ENCODE results near the gene PRKCH. TPM values are rescaled to one million over a fixed set of nuclear protein-coding genes. Genes with fewer than 3 reads are reported as not detected.

Gene PRKCH
- total and polyA plus RNA-seq, 10 of the 15 experiments (the other 5 are each of a cell fraction or from before 2014, with no cell fraction given) = 10.7 to 140 (median 33.2) TPM

DNA sequence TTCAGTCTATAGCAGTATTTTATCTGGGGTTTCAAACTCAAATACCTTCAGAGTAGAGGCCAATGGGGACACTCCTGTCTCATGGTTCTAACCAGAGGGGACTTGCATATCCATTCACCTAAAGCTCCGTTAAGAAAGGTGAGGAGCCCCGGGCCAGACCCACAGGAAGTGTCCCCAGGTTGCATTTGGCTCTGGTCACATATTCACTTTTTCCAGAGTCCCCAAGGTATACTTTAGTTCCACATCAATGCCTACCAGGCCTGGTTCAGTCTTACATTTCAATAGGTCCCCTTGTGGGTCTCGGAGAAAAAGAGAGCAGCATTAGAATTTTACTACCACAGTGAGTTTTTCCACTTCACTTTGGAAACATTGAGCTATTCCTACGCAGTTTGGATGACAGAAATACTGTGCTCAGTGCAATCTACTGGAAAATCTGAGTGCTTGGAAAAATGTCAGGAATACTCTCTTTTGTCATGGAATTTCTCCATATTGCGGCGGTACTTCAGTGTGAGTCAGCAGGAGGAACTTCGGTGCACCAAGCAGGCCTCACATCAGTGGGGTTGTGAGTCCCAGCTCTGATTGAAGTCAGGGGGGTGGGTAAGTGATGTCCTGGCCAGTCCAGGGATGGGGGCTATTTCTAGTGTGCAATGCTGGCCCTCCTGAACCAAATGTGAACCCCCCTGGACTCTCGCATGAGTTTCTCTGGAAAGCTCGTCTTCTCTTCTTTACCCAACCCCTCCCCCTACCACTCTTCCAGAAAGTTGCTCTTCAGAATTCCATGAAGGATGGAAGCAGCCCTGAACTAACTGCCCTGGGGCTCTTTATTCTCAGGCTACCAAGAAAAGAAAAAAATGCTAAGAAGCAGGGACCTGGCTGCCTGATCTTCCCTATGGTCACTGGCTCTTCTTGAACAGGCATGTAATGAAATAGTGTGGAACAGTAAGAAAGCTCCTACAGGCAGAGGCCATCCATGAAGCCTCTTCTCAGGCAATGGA is 184.7 kb downstream of the PRKCH start:
- H2AFZ ChIP-seq (ENCODE audit: control insufficient read depth, low read depth, low read length) = no peak overlapping the region
- intact Hi-C loops (cut with micrococcal nuclease; ENCODE audit: unreplicated experiment) = no loop called here
- no peak for DNase-seq (ENCODE audit: low read depth, low spot score)
- H3K4me3 ChIP-seq = no peak overlapping the region
- no peak for ATAC-seq
- ChIA-PET POLR2A (interaction anchor here (0.6 kb wide), 2 partner anchors 222 to 238 kb away, joined by 3 to 4 read pairs; no protein-coding TSS in a partner anchor), RAD21 (ENCODE audit: unreplicated experiment) (no interaction called here), SMC1A (ENCODE audit: uncharacterized antibody, unreplicated experiment) (interaction anchor here (0.6 to 4.5 kb wide), 6 partner anchors 12 to 193 kb away, joined by 3 to 38 read pairs (median 3); no protein-coding TSS in a partner anchor), CTCF (interaction anchor here (1.3 kb wide), 1 partner anchor 51 kb away, joined by 3 read pairs; no protein-coding TSS in a partner anchor)
- peaks cover 3 to 7% of the 10 kb centered on the region in 2 experiments; a peak in 3 of 4 replicates for H3K36me3 ChIP-seq (ENCODE audit: control insufficient read depth in 2 of 2, insufficient read depth in 2 of 2, low read length in 1 of 2)
- no peaks in the 10 kb centered on the region for H3K27me3 ChIP-seq (replicated peaks in 1 of 2; ENCODE audit: control insufficient read depth in 2 of 2, insufficient read depth in 2 of 2, low read length in 1 of 2)
- no peak overlapping the region for H3K27ac ChIP-seq (ENCODE audit: control insufficient read depth, insufficient read depth)
- H3K9ac ChIP-seq (ENCODE audit: control insufficient read depth, insufficient read depth, low read length) = no peak overlapping the region
- in situ Hi-C loops (cut with MboI) = no loop called here
- H3K79me2 ChIP-seq (ENCODE audit: control insufficient read depth, insufficient read depth, low read length) = peaks cover 3% of the 10 kb centered on the region; the same call in 1 of the 2 replicates
- no peaks in the 10 kb centered on the region for H4K20me1 ChIP-seq (ENCODE audit: control insufficient read depth, insufficient read depth)
- H3K4me2 ChIP-seq (ENCODE audit: control insufficient read depth, insufficient read depth) = no peak overlapping the region
- H3K4me1 ChIP-seq (ENCODE audit: control insufficient read depth, insufficient read depth, low read length) = peaks cover 30% of the 10 kb centered on the region
- FAIRE-seq = no peak
- BruUV-seq (replicated peaks) = no TSS peak
- H3K9me3 ChIP-seq (replicated peaks; ENCODE audit: control insufficient read depth, insufficient read depth, low read length) = no peaks in the 10 kb centered on the region
- 86% methylated on average over 7 of the region's 9 CpGs for WGBS (ENCODE audit: insufficient coverage, insufficient replicate concordance, low lambda C conversion rate, missing lambda C conversion rate)
- TF ChIP-seq HDAC6 (IDR thresholded peaks at IDR 0.05; ENCODE audit: unreplicated experiment) = no peak

DNA sequence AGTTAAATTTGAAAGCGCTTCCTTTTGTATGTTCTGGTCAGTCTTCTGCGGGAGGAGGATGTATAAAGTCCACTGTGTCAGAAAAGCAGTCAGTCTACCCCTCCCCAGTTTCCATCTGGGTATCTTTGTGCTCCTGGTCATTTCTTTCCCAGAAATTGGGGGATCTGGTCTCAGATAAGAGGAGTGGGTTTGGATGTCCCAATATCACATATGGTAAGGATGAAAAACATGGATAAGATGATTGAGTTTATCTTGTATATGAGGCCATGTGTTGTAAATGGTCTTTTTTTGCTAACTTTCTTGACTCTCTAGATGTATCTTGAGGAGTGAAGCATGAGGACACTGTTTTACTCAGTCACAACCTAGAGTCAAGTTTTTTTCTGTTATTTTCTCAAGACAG is 187.1 kb downstream of the PRKCH start:
- Histone ChIP-seq H3K36me3 (ENCODE audit: control insufficient read depth in 2 of 2, insufficient read depth in 2 of 2, low read length in 1 of 2) (peaks cover 3 to 10% of the 10 kb centered on the region in 2 experiments; a peak in 3 of 4 replicates), H3K9me3 (replicated peaks; ENCODE audit: control insufficient read depth, insufficient read depth, low read length) (no peaks in the 10 kb centered on the region), H2AFZ (ENCODE audit: control insufficient read depth, low read depth, low read length) (no peak overlapping the region), H3K27me3 (replicated peaks in 1 of 2; ENCODE audit: control insufficient read depth in 2 of 2, insufficient read depth in 2 of 2, low read length in 1 of 2) (no peaks in the 10 kb centered on the region), H4K20me1 (ENCODE audit: control insufficient read depth, insufficient read depth) (no peaks in the 10 kb centered on the region), H3K4me2 (ENCODE audit: control insufficient read depth, insufficient read depth) (no peak overlapping the region), H3K27ac (ENCODE audit: control insufficient read depth, insufficient read depth) (no peak overlapping the region), H3K4me1 (ENCODE audit: control insufficient read depth, insufficient read depth, low read length) (peaks cover 14% of the 10 kb centered on the region), H3K4me3 (no peak overlapping the region), H3K79me2 (ENCODE audit: control insufficient read depth, insufficient read depth, low read length) (0 out of 2 replicates have a peak, but pooled peaks cover 3% of the 10 kb centered on the region), H3K9ac (ENCODE audit: control insufficient read depth, insufficient read depth, low read length) (no peak overlapping the region)
- BruUV-seq (replicated peaks) = no TSS peak
- SMC1A ChIA-PET (ENCODE audit: uncharacterized antibody, unreplicated experiment) = interaction anchor here (0.9 to 1.4 kb wide), 2 partner anchors 16 to 329 kb away, joined by 3 to 4 read pairs; no protein-coding TSS in a partner anchor
- POLR2A ChIA-PET = no interaction called here
- intact Hi-C loops (cut with micrococcal nuclease; ENCODE audit: unreplicated experiment) = no loop called here
- 50% methylated on average over 2 of the region's 2 CpGs for WGBS (ENCODE audit: insufficient coverage, insufficient replicate concordance, low lambda C conversion rate, missing lambda C conversion rate)
- CTCF ChIA-PET = interaction anchor here (0.9 kb wide), 1 partner anchor 33 kb away, joined by 4 read pairs; no protein-coding TSS in a partner anchor
- FAIRE-seq (no peak), ATAC-seq (no peak), DNase-seq (ENCODE audit: low read depth, low spot score) (no peak)
- RAD21 ChIA-PET (ENCODE audit: unreplicated experiment) = no interaction called here
- in situ Hi-C loops (cut with MboI) = no loop called here
- TF ChIP-seq FOXK2 (IDR thresholded peaks at IDR 0.05) (no peak), IRF4 (IDR thresholded peaks at IDR 0.05; ENCODE audit: low read depth, low read length) (no peak), MEF2B (IDR thresholded peaks at IDR 0.05; ENCODE audit: partially characterized antibody, poor library complexity, severe bottlenecking) (no peak), MEF2A (IDR thresholded peaks at IDR 0.05; ENCODE audit: insufficient read depth, low read depth, low read length) (no peak), MXI1 (IDR thresholded peaks at IDR 0.05; ENCODE audit: low read depth, low read length) (no peak), CHD4 (IDR thresholded peaks at IDR 0.05) (no peak), IKZF1 (conservative IDR thresholded peaks at IDR 0.05) (no peak), RBBP5 (conservative IDR thresholded peaks at IDR 0.05) (no peak), ZNF274 (IDR thresholded peaks at IDR 0.05; ENCODE audit: insufficient read depth, insufficient read length) (no peak), DPF2 (IDR thresholded peaks at IDR 0.05) (no peak), TCF12 (IDR thresholded peaks at IDR 0.05; ENCODE audit: low read depth, low read length) (no peak), POLR2A (IDR thresholded peaks at IDR 0.05; ENCODE audit: low read depth, low read length) (no peak), HDAC2 (IDR thresholded peaks at IDR 0.05) (no peak), ZZZ3 (IDR thresholded peaks at IDR 0.05; ENCODE audit: control insufficient read depth, insufficient read length, low read depth) (no peak)
- TF ChIP-seq, protein P1, sequence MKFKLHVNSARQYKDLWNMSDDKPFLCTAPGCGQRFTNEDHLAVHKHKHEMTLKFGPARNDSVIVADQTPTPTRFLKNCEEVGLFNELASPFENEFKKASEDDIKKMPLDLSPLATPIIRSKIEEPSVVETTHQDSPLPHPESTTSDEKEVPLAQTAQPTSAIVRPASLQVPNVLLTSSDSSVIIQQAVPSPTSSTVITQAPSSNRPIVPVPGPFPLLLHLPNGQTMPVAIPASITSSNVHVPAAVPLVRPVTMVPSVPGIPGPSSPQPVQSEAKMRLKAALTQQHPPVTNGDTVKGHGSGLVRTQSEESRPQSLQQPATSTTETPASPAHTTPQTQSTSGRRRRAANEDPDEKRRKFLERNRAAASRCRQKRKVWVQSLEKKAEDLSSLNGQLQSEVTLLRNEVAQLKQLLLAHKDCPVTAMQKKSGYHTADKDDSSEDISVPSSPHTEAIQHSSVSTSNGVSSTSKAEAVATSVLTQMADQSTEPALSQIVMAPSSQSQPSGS (IDR thresholded peaks at IDR 0.05; ENCODE audit: low read length) = no peak

Measured in GM12878 (cell line).